Tibial nerve (tissue), 4 donors: ENCODE data around the gene B9D1.

Experiments
- EP300 ChIP-seq, 2 donors: sonication (generic); formaldehyde crosslinking; IDR thresholded peaks; one replicate each; pipeline ENCODE4 v1.6.1; 2017; ENCODE audit warnings: antibody characterized with exemption in 2 of 2, mild to moderate bottlenecking in 1 of 2
- POLR2A ChIP-seq, 2 donors: fragments of 450-650 bp; IDR thresholded peaks; one replicate each; pipeline ENCODE4 v1.6.1; 2017; ENCODE audit warnings: antibody characterized with exemption in 2 of 2, mild to moderate bottlenecking in 2 of 2, moderate library complexity in 2 of 2
- TF ChIP-seq, protein P1 (sequence below), 5 experiments: fragments of 200-600 bp in 3 of 5; fragments of 450-650 bp in 2 of 5; sonication (generic) in 3 of 5; IDR thresholded peaks; one replicate each; pipeline ENCODE4 v1.5.1; 2016 to 2019; ENCODE audit warnings: antibody characterized with exemption in 5 of 5, mild to moderate bottlenecking in 3 of 5, moderate library complexity in 2 of 5

DNA sequence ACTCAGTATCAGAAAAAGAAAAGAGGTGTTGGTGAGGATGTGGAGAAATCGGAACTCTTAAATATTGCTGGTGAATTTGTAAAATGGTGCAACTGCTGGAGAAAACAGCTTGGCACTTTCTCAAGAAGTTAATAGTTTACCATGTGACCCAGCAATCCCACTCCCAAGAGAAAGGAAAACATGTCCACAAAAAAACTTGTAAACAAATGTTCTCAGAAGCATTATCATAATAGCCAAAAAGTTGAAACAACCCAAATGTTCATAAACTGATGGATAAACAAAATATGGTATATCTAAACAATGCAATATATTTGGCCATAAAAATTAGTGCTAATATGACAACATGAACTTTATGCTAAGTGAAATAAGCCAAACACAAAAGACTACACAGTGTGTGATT is 13.2 kb upstream of the B9D1 start:
- TF ChIP-seq, protein P1, sequence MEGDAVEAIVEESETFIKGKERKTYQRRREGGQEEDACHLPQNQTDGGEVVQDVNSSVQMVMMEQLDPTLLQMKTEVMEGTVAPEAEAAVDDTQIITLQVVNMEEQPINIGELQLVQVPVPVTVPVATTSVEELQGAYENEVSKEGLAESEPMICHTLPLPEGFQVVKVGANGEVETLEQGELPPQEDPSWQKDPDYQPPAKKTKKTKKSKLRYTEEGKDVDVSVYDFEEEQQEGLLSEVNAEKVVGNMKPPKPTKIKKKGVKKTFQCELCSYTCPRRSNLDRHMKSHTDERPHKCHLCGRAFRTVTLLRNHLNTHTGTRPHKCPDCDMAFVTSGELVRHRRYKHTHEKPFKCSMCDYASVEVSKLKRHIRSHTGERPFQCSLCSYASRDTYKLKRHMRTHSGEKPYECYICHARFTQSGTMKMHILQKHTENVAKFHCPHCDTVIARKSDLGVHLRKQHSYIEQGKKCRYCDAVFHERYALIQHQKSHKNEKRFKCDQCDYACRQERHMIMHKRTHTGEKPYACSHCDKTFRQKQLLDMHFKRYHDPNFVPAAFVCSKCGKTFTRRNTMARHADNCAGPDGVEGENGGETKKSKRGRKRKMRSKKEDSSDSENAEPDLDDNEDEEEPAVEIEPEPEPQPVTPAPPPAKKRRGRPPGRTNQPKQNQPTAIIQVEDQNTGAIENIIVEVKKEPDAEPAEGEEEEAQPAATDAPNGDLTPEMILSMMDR (IDR thresholded peaks at IDR 0.05): no peak
- no peak for TF ChIP-seq EP300 (IDR thresholded peaks at IDR 0.05)
- no peak for TF ChIP-seq POLR2A (IDR thresholded peaks at IDR 0.05)
